ENCODE results near the gene CCT4.
A peak's percentile ranks its signal among the peaks of the same experiment; 100 is the strongest.
"Not testable (repeated sequence)": the region's sequence is repeated elsewhere in the genome, so short reads cannot be mapped to it uniquely, and the experiment has no call there.

Gene CCT4, protein sequence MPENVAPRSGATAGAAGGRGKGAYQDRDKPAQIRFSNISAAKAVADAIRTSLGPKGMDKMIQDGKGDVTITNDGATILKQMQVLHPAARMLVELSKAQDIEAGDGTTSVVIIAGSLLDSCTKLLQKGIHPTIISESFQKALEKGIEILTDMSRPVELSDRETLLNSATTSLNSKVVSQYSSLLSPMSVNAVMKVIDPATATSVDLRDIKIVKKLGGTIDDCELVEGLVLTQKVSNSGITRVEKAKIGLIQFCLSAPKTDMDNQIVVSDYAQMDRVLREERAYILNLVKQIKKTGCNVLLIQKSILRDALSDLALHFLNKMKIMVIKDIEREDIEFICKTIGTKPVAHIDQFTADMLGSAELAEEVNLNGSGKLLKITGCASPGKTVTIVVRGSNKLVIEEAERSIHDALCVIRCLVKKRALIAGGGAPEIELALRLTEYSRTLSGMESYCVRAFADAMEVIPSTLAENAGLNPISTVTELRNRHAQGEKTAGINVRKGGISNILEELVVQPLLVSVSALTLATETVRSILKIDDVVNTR

DNA sequence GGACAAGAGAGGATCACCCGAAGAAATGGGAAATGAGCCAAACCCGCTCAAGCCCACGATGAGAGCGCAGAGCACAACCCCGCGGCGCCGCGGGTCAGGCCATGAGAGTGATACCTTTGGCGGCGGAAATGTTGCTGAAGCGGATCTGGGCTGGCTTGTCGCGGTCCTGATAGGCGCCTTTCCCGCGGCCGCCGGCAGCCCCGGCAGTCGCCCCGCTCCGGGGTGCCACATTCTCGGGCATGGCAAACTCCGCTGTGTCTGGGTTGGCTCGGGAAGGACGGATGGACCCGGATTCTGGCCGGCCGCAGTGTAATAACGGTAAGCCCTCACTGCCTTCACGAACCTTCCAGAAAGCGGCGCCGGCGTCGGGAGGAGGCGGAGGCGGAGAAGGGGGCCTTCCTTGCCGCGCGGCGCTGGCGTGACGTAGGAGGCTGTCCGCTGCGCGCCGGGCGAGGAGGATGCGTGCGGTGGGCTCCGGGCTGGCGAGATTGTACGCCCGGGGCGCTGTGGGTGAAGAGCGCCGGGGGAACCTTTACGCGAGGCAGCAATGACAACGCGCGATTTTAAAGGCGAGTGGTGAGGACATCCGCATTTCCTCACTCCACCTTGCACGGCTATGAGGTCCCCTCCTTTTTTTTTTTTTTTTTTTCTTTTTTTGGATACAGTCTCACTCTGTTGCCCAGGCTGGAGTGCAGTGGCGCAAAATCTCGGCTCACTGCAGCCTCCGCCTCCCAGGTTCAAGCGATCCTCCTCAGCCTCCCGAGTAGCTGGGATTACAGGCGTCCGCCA lies at the start of gene CCT4:
TSS of gene CCT4 (minus strand) at position 390 of the 789 bp plus-strand sequence. CDS start at position 241, 149 bp downstream.
- H3K4me3 ChIP-seq (ENCODE audit: low read depth, low read length) = peak within 1 kb of the TSS; percentile 90
- peak within 1 kb of the TSS; percentile 95 for H3K27ac ChIP-seq (ENCODE audit: low read depth, low read length)
- peaks cover 32% of the 10 kb centered on the region for H3K36me3 ChIP-seq (ENCODE audit: control insufficient read depth, insufficient read depth, low read length)
- H3K9ac ChIP-seq (ENCODE audit: low read length) = peak within 1 kb of the TSS; percentile 98
- H3K9me3 ChIP-seq (ENCODE audit: control insufficient read depth, insufficient read depth, low read depth, low read length) = no peaks in the 10 kb centered on the region
- H3K4me1 ChIP-seq (ENCODE audit: control insufficient read depth, insufficient read depth, low read length) = peaks cover 5% of the 10 kb centered on the region
- no peaks in the 10 kb centered on the region for H3K27me3 ChIP-seq (ENCODE audit: control insufficient read depth, insufficient read depth, low read length)

DNA sequence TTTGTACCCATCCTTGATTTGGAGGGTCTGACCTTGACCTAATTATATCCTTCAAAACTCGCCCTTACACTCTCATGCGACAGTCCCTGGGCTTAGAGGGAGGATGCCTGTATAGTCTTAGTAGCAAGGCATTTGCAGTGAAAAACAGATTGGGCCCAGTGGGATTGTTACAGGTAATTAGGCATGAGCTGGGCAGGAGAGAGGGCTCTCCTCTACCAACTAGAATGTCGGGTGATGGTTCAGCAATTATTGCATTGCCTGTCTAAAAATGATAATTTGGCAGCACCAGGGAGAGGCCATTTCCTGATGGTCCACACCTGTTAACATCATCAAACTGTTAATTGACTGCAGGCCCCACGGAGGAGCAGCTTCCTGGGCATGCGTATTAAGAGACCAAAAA lies 49.4 kb upstream of the CCT4 start:
- H3K4me1 ChIP-seq (ENCODE audit: control insufficient read depth, insufficient read depth, low read length) = no peaks in the 10 kb centered on the region
- H3K4me3 ChIP-seq (ENCODE audit: low read depth, low read length) = no peak overlapping the region
- H3K9me3 ChIP-seq (ENCODE audit: control insufficient read depth, insufficient read depth, low read depth, low read length) = peaks cover 5% of the 10 kb centered on the region; the same call in 1 of the 2 replicates
- H3K36me3 ChIP-seq (ENCODE audit: control insufficient read depth, insufficient read depth, low read length) = no peaks in the 10 kb centered on the region
- H3K27me3 ChIP-seq (ENCODE audit: control insufficient read depth, insufficient read depth, low read length) = no peaks in the 10 kb centered on the region
- no peak overlapping the region for H3K9ac ChIP-seq (ENCODE audit: low read length)
- H3K27ac ChIP-seq (ENCODE audit: low read depth, low read length) = no peak overlapping the region

DNA sequence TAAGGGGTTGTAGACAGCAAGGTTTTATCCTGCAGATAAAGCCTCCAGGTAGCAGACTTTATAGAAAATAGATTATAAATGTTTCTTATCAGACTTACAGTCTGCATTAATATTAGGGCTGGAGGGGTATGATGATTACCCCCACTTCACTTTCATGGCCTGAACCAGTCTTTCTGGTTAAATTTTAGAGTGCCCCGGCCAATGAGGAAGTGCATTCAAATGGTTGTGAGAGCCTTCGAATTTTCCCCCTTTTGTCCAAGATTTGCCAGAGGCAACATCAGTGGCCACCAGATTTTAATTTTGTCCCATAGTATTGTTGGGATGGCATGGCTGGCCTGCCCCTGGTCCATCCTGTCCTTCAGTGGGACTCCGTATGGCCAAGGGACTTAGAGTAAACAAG lies 48.6 kb upstream of the CCT4 start:
- Histone ChIP-seq H3K4me1 (ENCODE audit: control insufficient read depth, insufficient read depth, low read length) (no peaks in the 10 kb centered on the region), H3K9me3 (ENCODE audit: control insufficient read depth, insufficient read depth, low read depth, low read length) (peaks cover 5% of the 10 kb centered on the region; the same call in 1 of the 2 replicates), H3K36me3 (ENCODE audit: control insufficient read depth, insufficient read depth, low read length) (no peaks in the 10 kb centered on the region), H3K4me3 (ENCODE audit: low read depth, low read length) (no peak overlapping the region), H3K27me3 (ENCODE audit: control insufficient read depth, insufficient read depth, low read length) (no peaks in the 10 kb centered on the region), H3K9ac (ENCODE audit: low read length) (no peak overlapping the region), H3K27ac (ENCODE audit: low read depth, low read length) (no peak overlapping the region)

DNA sequence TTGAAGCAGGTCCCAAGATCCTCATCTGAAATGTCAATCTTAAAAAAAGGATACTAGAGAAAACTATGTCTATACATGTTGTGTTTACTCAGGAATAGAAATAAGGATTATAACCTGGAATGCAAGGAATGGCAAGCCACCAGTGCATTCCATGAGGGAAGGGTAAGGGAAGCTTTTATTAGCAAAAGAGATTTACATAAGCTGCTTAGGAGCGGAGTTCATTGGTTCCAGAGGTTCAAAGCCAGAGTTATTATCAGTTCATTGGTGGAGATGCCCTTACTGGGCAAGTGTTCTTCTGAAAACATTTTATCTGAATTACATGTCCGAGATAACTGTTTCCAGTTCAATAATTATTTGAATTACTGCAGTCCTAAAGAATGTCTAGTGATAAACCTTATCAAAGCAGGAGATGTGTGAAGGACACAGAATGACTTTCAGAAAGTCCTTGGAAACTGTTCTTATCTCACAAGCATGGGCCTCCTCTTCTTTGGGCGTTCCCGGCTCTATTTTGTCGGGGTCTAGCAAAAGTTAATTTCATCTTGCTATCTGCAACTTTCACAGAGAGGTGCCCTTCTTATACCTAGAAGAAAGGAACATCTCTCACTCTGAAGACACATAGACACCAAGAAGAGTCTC lies 40.5 kb upstream of the CCT4 start:
- Histone ChIP-seq H3K4me1 (ENCODE audit: control insufficient read depth, insufficient read depth, low read length) (no peaks in the 10 kb centered on the region; the same call in 1 of the 2 replicates), H3K4me3 (ENCODE audit: low read depth, low read length) (no peak overlapping the region), H3K9ac (ENCODE audit: low read length) (no peak overlapping the region), H3K27ac (ENCODE audit: low read depth, low read length) (no peak overlapping the region), H3K36me3 (ENCODE audit: control insufficient read depth, insufficient read depth, low read length) (no peaks in the 10 kb centered on the region), H3K27me3 (ENCODE audit: control insufficient read depth, insufficient read depth, low read length) (no peaks in the 10 kb centered on the region), H3K9me3 (ENCODE audit: control insufficient read depth, insufficient read depth, low read depth, low read length) (peaks cover 13% of the 10 kb centered on the region)

DNA sequence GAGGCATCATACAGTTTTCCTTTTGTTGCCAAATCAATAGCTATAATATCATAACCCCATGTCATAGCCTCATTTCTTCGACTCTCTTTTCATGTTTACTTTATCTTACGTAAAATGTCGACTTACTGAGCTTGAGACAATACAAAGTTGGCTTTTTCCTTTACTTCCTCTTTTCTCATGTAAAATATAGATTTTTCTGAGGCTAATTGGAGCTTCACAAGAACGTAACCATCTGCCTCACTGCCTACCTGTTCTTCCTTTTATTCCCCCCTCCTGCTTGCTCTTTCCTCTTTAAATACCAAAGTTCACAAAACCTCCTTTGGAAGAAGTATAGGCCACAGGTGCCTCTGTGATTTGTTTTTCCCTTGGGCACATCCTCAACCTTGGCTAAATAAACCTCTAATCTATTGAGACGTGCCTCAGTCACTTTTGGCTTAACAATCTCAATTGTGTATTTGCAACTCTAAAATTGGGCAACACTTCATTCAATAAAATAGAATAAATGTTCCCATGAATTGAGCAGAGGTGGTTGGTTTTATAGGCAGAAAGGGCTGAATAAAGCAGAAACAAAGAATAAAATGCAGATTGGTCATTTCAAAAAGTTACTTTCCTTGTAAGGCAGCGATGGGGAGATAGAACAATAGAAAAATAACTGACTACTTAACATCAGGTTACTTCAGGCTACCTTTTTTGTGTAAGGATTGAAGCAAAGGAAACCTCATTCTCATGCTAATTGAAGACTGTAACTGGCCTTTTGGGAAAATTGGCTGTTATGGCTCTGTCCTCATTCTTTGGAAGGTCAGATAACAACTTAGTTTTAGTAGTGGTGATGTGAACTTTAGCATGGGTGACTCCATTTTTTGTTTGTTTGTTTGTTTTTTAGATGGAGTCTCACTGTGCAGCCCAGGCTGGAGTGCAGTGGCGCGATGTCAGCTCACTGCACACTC lies 38.3 kb upstream of the CCT4 start:
- no peak overlapping the region for H3K4me3 ChIP-seq (ENCODE audit: low read depth, low read length)
- H3K4me1 ChIP-seq (ENCODE audit: control insufficient read depth, insufficient read depth, low read length) = no peaks in the 10 kb centered on the region; the same call in 1 of the 2 replicates
- 0 out of 2 replicates have a peak overlapping the region, but pooled peaks have one; percentile 29 for H3K27ac ChIP-seq (ENCODE audit: low read depth, low read length)
- H3K9me3 ChIP-seq (ENCODE audit: control insufficient read depth, insufficient read depth, low read depth, low read length) = peaks cover 8% of the 10 kb centered on the region
- no peaks in the 10 kb centered on the region for H3K36me3 ChIP-seq (ENCODE audit: control insufficient read depth, insufficient read depth, low read length)
- no peaks in the 10 kb centered on the region for H3K27me3 ChIP-seq (ENCODE audit: control insufficient read depth, insufficient read depth, low read length)
- H3K9ac ChIP-seq (ENCODE audit: low read length) = no peak overlapping the region

DNA sequence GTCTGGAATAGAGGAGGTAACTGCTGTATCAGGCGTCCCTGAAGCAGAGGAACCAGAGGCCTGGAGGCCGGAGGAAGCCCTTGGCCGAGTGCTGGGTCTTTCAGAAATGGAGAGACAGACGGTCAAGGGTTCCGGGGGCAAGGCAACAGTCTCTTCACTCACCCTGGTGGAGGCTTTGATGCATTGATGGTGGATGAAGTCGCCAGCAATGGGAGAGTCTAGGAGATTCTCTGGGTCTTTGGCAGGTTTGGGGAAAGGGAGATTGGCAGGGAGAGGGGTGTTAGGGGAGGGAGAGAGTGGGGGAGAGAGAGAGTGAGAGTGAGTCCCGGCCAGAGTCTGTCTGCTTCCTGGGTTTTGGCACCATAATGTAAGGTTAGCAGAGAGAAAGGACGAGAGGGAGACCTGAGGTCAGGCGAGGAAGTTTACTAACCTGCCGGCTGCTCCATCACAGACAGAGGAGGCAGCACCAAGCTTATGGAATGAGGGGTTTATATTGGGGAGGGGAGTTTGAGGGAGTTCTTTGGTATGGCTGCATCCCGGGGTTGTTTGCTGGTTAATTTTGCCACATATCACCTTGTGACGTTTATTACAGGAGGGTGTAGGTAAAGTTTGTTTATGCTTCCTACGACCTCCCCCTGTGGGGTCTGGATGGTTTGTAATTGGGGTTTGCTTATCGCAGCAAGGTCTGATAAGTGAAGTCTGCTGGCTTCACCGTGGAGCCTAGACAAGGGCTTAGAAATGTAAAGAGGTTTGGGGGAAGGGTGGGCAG lies 36.6 kb upstream of the CCT4 start:
- no peaks in the 10 kb centered on the region; the same call in 1 of the 2 replicates for H3K4me1 ChIP-seq (ENCODE audit: control insufficient read depth, insufficient read depth, low read length)
- no peak overlapping the region for H3K9ac ChIP-seq (ENCODE audit: low read length)
- H3K4me3 ChIP-seq (ENCODE audit: low read depth, low read length) = no peak overlapping the region
- no peaks in the 10 kb centered on the region for H3K27me3 ChIP-seq (ENCODE audit: control insufficient read depth, insufficient read depth, low read length)
- H3K9me3 ChIP-seq (ENCODE audit: control insufficient read depth, insufficient read depth, low read depth, low read length) = peaks cover 8% of the 10 kb centered on the region
- no peak overlapping the region for H3K27ac ChIP-seq (ENCODE audit: low read depth, low read length)
- H3K36me3 ChIP-seq (ENCODE audit: control insufficient read depth, insufficient read depth, low read length) = no peaks in the 10 kb centered on the region

DNA sequence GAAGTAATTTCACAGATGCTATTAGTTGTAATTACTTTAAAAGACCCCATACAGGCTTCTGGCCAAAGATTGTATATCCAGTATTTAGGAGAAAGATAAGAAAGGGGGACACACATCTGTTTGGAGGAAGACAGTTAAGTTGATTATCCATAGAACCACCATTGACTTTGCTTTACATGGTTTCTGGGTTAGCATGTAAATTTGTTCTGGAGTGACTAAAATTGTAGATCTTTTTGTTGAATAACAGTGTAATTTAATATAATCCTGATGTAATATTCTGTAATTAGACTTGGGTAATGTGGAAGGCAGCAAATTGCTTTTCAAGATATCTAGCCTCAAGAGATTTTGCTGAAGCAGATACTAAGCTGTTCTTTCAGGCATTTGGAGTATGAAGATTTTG lies 34.3 kb upstream of the CCT4 start:
- H3K4me3 ChIP-seq (ENCODE audit: low read depth, low read length) = no peak overlapping the region

DNA sequence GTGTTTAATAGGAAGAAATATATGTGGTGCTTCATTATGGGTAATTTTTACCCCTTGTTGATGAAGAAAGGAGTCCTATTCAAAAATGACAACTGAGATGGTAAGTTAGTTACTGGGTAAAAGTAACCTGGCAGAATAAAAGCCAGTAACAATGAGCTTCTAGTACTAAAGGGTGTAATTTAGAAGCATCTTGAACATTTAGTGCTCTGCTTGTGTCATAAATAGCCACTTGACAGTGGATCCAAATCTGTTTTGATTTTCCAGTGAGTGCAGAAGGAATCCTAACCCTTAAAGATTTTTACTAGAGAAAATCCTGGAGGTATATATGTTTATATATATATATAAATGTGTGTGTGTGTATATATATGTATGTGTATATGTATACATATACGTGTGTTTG lies 32.1 kb upstream of the CCT4 start:
- no peak overlapping the region for H3K27ac ChIP-seq (ENCODE audit: low read depth, low read length)
- no peaks in the 10 kb centered on the region; the same call in 1 of the 2 replicates for H3K4me1 ChIP-seq (ENCODE audit: control insufficient read depth, insufficient read depth, low read length)
- no peaks in the 10 kb centered on the region for H3K36me3 ChIP-seq (ENCODE audit: control insufficient read depth, insufficient read depth, low read length)
- no peaks in the 10 kb centered on the region for H3K9me3 ChIP-seq (ENCODE audit: control insufficient read depth, insufficient read depth, low read depth, low read length)
- H3K27me3 ChIP-seq (ENCODE audit: control insufficient read depth, insufficient read depth, low read length) = no peaks in the 10 kb centered on the region
- H3K4me3 ChIP-seq (ENCODE audit: low read depth, low read length) = no peak overlapping the region
- H3K9ac ChIP-seq (ENCODE audit: low read length) = no peak overlapping the region

More for the DNA sequence above, 34.3 kb upstream of the CCT4 start:
- Histone ChIP-seq H3K27ac (ENCODE audit: low read depth, low read length) (no peak overlapping the region), H3K27me3 (ENCODE audit: control insufficient read depth, insufficient read depth, low read length) (no peaks in the 10 kb centered on the region), H3K36me3 (ENCODE audit: control insufficient read depth, insufficient read depth, low read length) (no peaks in the 10 kb centered on the region), H3K4me1 (ENCODE audit: control insufficient read depth, insufficient read depth, low read length) (no peaks in the 10 kb centered on the region; the same call in 1 of the 2 replicates), H3K9ac (ENCODE audit: low read length) (no peak overlapping the region), H3K9me3 (ENCODE audit: control insufficient read depth, insufficient read depth, low read depth, low read length) (peaks cover 8% of the 10 kb centered on the region)

DNA sequence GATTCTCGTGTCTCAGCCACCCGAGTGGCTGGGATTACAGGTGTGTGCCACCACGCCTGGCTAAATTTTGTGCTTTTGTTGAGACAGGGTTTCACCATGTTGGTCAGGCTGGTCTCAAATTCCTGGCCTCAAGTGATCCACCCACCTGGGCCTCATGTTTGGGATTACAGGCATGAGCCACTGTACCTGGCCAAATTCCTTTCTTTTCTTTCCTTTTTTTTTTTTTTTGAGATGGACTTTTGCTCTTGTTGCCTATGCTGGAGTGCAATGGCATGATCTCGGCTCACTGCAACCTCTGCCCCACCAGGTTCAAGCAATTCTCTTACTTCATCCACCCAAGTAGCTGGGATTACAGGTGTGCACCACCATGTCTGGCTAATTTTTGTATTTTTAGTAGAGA lies 26.3 kb upstream of the CCT4 start:
- not testable (repeated sequence) for H3K4me3 ChIP-seq (ENCODE audit: low read depth, low read length); H3K9ac ChIP-seq (ENCODE audit: low read length); H3K27ac ChIP-seq (ENCODE audit: low read depth, low read length); H3K27me3 ChIP-seq (ENCODE audit: control insufficient read depth, insufficient read depth, low read length); H3K4me1 ChIP-seq (ENCODE audit: control insufficient read depth, insufficient read depth, low read length); H3K9me3 ChIP-seq (ENCODE audit: control insufficient read depth, insufficient read depth, low read depth, low read length); H3K36me3 ChIP-seq (ENCODE audit: control insufficient read depth, insufficient read depth, low read length)
